NT2/D1 (cell line): ENCODE data around the gene NAV2.

Source experiments
- SUZ12 ChIP-seq: IDR thresholded peaks from 2 replicates; pipeline ENCODE4 v1.6.1; 2011; ENCODE audit not compliant: insufficient read length, insufficient read depth; ENCODE audit errors: extremely low read depth
- YY1 ChIP-seq: IDR thresholded peaks from 2 replicates; pipeline ENCODE4 v1.6.1; 2011; ENCODE audit not compliant: insufficient read length, insufficient read depth

DNA sequence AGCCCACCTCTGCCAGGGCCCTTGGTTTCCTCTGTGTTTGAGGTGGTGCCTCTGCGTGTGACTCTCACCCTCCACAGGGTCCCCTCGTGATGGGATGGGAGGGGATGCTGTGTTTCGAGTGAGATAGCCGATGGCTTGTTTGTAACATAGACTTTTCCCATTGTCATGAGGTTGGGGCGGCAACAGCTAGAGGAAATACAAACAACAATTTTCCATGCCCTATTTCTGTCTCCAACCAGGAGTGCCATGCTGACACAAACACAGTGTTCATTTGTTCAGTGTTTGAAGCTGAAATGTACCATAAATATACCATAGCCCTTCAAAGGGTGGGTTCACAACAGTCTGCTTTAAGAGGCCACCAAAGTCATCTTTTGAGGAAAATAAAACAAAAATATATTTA is 19.5 kb upstream of the NAV2 start:
- TF ChIP-seq YY1 (no peak), SUZ12 (no peak)
